GM12874 (cell line): ENCODE results near the gene C22orf15.

Source experiments
- TF ChIP-seq, protein P1 (sequence below): IDR thresholded peaks from 2 replicates; pipeline ENCODE4 v1.5.1; 2011; ENCODE audit warnings: low read depth, mild to moderate bottlenecking, control low read depth, low read length, moderate library complexity; ENCODE audit not compliant: insufficient read depth

The C22orf15 gene

DNA sequence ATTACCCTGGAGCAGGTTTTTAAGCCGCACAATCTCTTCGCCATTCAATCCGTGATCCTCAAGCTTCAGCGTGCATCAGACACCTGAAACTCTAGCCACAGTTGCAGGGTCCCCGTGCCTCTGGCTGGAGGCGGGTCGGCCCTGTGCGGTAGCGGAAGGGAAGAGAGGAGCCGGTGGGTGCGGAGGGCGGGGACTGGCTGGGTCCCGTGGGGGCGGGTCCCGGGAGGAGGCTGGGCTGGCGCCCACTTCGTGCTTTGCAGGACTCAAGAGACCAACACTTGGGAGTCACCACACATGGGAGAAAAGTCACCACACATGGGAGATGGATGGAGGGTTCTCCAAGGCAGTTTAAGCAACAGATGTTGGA lies 772 bp downstream of the C22orf15 start:
- TF ChIP-seq, protein P1, sequence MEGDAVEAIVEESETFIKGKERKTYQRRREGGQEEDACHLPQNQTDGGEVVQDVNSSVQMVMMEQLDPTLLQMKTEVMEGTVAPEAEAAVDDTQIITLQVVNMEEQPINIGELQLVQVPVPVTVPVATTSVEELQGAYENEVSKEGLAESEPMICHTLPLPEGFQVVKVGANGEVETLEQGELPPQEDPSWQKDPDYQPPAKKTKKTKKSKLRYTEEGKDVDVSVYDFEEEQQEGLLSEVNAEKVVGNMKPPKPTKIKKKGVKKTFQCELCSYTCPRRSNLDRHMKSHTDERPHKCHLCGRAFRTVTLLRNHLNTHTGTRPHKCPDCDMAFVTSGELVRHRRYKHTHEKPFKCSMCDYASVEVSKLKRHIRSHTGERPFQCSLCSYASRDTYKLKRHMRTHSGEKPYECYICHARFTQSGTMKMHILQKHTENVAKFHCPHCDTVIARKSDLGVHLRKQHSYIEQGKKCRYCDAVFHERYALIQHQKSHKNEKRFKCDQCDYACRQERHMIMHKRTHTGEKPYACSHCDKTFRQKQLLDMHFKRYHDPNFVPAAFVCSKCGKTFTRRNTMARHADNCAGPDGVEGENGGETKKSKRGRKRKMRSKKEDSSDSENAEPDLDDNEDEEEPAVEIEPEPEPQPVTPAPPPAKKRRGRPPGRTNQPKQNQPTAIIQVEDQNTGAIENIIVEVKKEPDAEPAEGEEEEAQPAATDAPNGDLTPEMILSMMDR: no peak

DNA sequence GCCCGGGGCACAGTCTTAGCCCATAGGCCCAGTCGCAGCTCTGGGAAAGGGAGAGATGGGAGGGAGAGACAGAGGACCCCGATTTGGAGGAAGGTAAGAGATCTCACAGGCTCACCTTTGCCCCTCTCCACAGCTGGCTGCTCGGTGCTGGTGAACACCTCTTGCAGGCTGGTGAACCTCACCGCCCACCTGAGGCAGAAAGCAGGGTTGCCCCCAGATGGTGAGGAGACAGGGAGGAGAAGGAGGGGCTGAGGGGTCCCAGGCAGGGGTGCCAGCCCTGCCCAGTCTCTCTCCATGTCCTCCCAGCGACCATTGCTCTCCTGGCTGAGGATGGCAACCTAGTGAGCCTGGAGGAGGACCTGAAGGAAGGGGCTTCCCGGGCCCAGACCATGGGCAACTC lies 1.2 kb downstream of the C22orf15 start:
- TF ChIP-seq, protein P1: no peak

- TF ChIP-seq, protein P1: no peak
Measured at GRCh38 chr22:23764899-23765881, 2.4 kb downstream of the C22orf15 start.

DNA sequence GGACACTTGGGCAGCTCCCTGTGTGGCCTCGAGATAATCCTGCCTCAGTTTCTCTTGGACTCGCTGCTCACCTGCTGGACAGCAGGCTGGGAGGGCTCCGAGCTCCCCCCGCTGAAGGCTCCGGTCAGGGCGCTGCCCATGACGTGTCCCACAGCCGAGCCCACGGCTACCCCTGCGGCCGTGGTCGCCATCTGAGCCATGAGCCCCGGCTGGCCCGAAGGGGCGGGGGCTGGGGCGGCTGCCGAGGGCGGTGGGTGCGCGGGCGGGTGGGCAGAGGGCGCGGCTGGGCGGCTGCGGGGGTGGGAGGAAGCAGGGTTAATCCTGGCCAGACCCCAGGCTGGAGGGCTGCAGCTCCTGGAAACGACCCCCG lies 4.5 kb downstream of the C22orf15 start:
- TF ChIP-seq, protein P1: no peak

- TF ChIP-seq, protein P1: peak; percentile 89
Measured at GRCh38 chr22:23767673-23768548, 5.1 kb downstream of the C22orf15 start, which contains the start of gene CHCHD10. Gene CHCHD10, minus strand, starts transcription at chr22:23767972. Its CDS starts 98 bp downstream, at chr22:23767874.

GRCh38 chr22:23769321-23769965 lies 6.7 kb downstream of the C22orf15 start:
- TF ChIP-seq, protein P1: no peak

DNA sequence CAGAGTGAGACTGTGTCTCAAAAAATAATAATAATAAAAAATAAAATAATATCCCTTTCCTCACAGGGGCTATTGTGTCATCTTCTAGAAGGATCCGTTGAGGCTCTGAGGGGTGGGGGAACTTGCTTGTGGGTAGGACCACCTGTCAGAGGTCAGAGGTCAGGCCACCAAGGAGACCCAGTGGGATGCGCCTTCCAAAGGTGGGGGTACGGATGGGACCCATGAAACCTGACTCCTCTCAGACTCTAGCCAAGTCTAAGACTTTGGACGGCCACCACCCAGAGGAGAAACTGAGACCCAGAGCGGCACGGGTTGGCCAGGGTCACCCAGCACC lies 9.5 kb downstream of the C22orf15 start:
- TF ChIP-seq, protein P1: no peak
